H9 (cell line): ENCODE measurements around the gene SYT2. TPM values are rescaled to one million over a fixed set of nuclear protein-coding genes. Genes with fewer than 3 reads are reported as not detected.

Experiments
- DNase-seq: peaks from one replicate; pipeline ENCODE4 v3.0.0-alpha.2; 2017
- H2AFZ ChIP-seq: one replicate; pipeline ENCODE4 v1.6.1; 2013; ENCODE audit warnings: mild to moderate bottlenecking, low read length, control low read depth, moderate library complexity
- H2AK5ac ChIP-seq: 2 replicates; pipeline ENCODE4 v1.6.1; 2013; ENCODE audit warnings: low read length, control low read depth, mixed read lengths; ENCODE audit not compliant: insufficient read length
- H2BK120ac ChIP-seq: one replicate; pipeline ENCODE4 v1.6.1; 2013; ENCODE audit warnings: low read depth, mild to moderate bottlenecking, low read length, control low read depth, inconsistent platforms; ENCODE audit not compliant: poor library complexity, severe bottlenecking
- H2BK12ac ChIP-seq: 2 replicates; pipeline ENCODE4 v1.6.1; 2013; ENCODE audit warnings: low read length, control low read depth, mixed read lengths, low read depth; ENCODE audit not compliant: insufficient read length
- H2BK15ac ChIP-seq: 2 replicates; pipeline ENCODE4 v1.6.1; 2013; ENCODE audit warnings: low read depth, low read length, control low read depth
- H2BK20ac ChIP-seq: one replicate; pipeline ENCODE4 v1.6.1; 2013; ENCODE audit warnings: low read depth, mild to moderate bottlenecking, low read length, control low read depth, inconsistent platforms; ENCODE audit not compliant: poor library complexity, severe bottlenecking
- H2BK5ac ChIP-seq: 2 replicates; pipeline ENCODE4 v1.6.1; 2013; ENCODE audit warnings: low read length, control low read depth, mixed read lengths; ENCODE audit not compliant: insufficient read length
- H3K14ac ChIP-seq: 2 replicates; pipeline ENCODE4 v1.6.1; 2013; ENCODE audit warnings: low read length, control low read depth; ENCODE audit not compliant: insufficient read depth
- H3K18ac ChIP-seq: 2 replicates; pipeline ENCODE4 v1.6.1; 2013; ENCODE audit warnings: low read depth, mild to moderate bottlenecking, mixed read lengths, low read length, control low read depth; ENCODE audit not compliant: insufficient read length
- H3K23ac ChIP-seq: 2 replicates; pipeline ENCODE4 v1.6.1; 2013; ENCODE audit warnings: low read length, control low read depth, mixed read lengths, low read depth; ENCODE audit not compliant: insufficient read length
- H3K23me2 ChIP-seq: 2 replicates; pipeline ENCODE4 v1.6.1; 2013; ENCODE audit warnings: low read depth, mild to moderate bottlenecking, mixed read lengths, low read length, control low read depth; ENCODE audit not compliant: insufficient read length, poor library complexity, severe bottlenecking
- H3K27ac ChIP-seq: 2 replicates; pipeline ENCODE4 v1.5.1; 2013; ENCODE audit warnings: low read length, control low read depth, mixed read lengths, low read depth; ENCODE audit not compliant: insufficient read length
- H3K27me3 ChIP-seq: 2 replicates; pipeline ENCODE4 v1.6.1; 2013; ENCODE audit warnings: low read length, control low read depth, inconsistent platforms; ENCODE audit not compliant: insufficient read depth
- H3K4ac ChIP-seq: 2 replicates; pipeline ENCODE4 v1.6.1; 2013; ENCODE audit warnings: low read depth, mild to moderate bottlenecking, control low read depth, inconsistent platforms, low read length, moderate library complexity
- H3K4me1 ChIP-seq: 2 replicates; pipeline ENCODE4 v1.6.1; 2013; ENCODE audit warnings: low read length, control low read depth, inconsistent platforms; ENCODE audit not compliant: insufficient read depth
- H3K4me2 ChIP-seq: 2 replicates; pipeline ENCODE4 v1.6.1; 2013; ENCODE audit warnings: low read length, control low read depth, mixed read lengths; ENCODE audit not compliant: insufficient read length, insufficient read depth
- H3K56ac ChIP-seq: 2 replicates; pipeline ENCODE4 v1.6.1; 2013; ENCODE audit warnings: low read depth, mild to moderate bottlenecking, mixed read lengths, low read length, control low read depth; ENCODE audit not compliant: insufficient read length
- H3K79me1 ChIP-seq: 2 replicates; pipeline ENCODE4 v1.6.1; 2013; ENCODE audit warnings: low read depth, mild to moderate bottlenecking, moderate library complexity, low read length, control low read depth, inconsistent platforms; ENCODE audit not compliant: insufficient read depth, poor library complexity, severe bottlenecking
- H3K79me2 ChIP-seq: 2 replicates; pipeline ENCODE4 v1.6.1; 2013; ENCODE audit warnings: low read length, control low read depth, inconsistent platforms; ENCODE audit not compliant: insufficient read depth
- H3K9ac ChIP-seq: 2 replicates; pipeline ENCODE4 v1.6.1; 2013; ENCODE audit warnings: low read length, control low read depth, mixed read lengths; ENCODE audit not compliant: insufficient read length; ENCODE audit errors: extremely low read depth
- H3K9me3 ChIP-seq: one replicate; pipeline ENCODE4 v1.6.1; 2013; ENCODE audit warnings: low read depth, low read length, inconsistent platforms; ENCODE audit not compliant: control insufficient read depth
- H3T11ph ChIP-seq: one replicate; pipeline ENCODE4 v1.6.1; 2013; ENCODE audit warnings: mild to moderate bottlenecking, low read length, control low read depth, inconsistent platforms
- H4K20me1 ChIP-seq: one replicate; pipeline ENCODE4 v1.6.1; 2013; ENCODE audit not compliant: control insufficient read depth, insufficient read length, insufficient read depth
- H4K5ac ChIP-seq: 2 replicates; pipeline ENCODE4 v1.6.1; 2013; ENCODE audit warnings: low read depth, mild to moderate bottlenecking, mixed read lengths, low read length, control low read depth; ENCODE audit not compliant: insufficient read length
- H4K8ac ChIP-seq: replicated peaks from 2 replicates; pipeline ENCODE4 v1.6.1; 2013; ENCODE audit warnings: low read length, control low read depth, mixed read lengths, low read depth; ENCODE audit not compliant: insufficient read length
- H4K91ac ChIP-seq: 2 replicates; pipeline ENCODE4 v1.6.1; 2013; ENCODE audit warnings: low read depth, mild to moderate bottlenecking, moderate library complexity, mixed read lengths, low read length, control low read depth; ENCODE audit not compliant: insufficient read length
- H3K27ac Mint-ChIP-seq, 3 experiments: 2 replicates in 2 of 3; 3 replicates in 1 of 3; pipeline ENCODE4 v1.8.0; 2020 to 2021; ENCODE audit warnings: mixed read lengths in 3 of 3, mild to moderate bottlenecking in 1 of 3, moderate library complexity in 1 of 3
- H3K27me3 Mint-ChIP-seq: 2 replicates; pipeline ENCODE4 v1.8.0; 2021; ENCODE audit warnings: low read depth, mild to moderate bottlenecking, moderate library complexity, mixed read lengths
- H3K36me3 Mint-ChIP-seq, 3 experiments: 2 replicates in 2 of 3; 3 replicates in 1 of 3; pipeline ENCODE4 v1.8.0; 2020 to 2021; ENCODE audit warnings: low read depth in 3 of 3, mixed read lengths in 3 of 3; ENCODE audit not compliant: insufficient read depth in 1 of 3
- H3K4me1 Mint-ChIP-seq, 2 experiments: 2 replicates each; pipeline ENCODE4 v1.8.0; 2020; ENCODE audit warnings: mixed read lengths in 2 of 2
- H3K4me3 Mint-ChIP-seq, 2 experiments: 2 replicates in 1 of 2; 3 replicates in 1 of 2; pipeline ENCODE4 v1.8.0; 2020 to 2021; ENCODE audit warnings: mild to moderate bottlenecking in 2 of 2, mixed read lengths in 2 of 2, moderate library complexity in 1 of 2
- H3K9me3 Mint-ChIP-seq, 2 experiments: 2 replicates in 1 of 2; 3 replicates in 1 of 2; pipeline ENCODE4 v1.8.0; 2020; ENCODE audit warnings: mild to moderate bottlenecking in 2 of 2, mixed read lengths in 2 of 2, moderate library complexity in 1 of 2
- CTCF ChIP-seq: fragments of 200-600 bp; sonication (generic); conservative IDR thresholded peaks from 3 replicates; pipeline ENCODE4 v1.8.0; 2021; ENCODE audit warnings: antibody characterized with exemption, mild to moderate bottlenecking
- WGBS: extraction: QIAGEN DNeasy Blood & Tissue Kit; methylation state at CpG from one replicate; pipeline ENCODE4 v1.1.7; 2013; ENCODE audit warnings: missing lambda C conversion rate, low lambda C conversion rate, mixed read lengths; ENCODE audit not compliant: insufficient read length; ENCODE audit errors: extremely low coverage; 5-methylcytosine and 5-hydroxymethylcytosine counted together
- total RNA-seq: library from RNA; stranded (reverse); gene quantifications from 2 replicates; pipeline ENCODE4 v1.2.1, GENCODE V29; 2021

The SYT2 gene
- total RNA-seq, 1 experiment from 2014 or later, result 3.3 TPM

DNA sequence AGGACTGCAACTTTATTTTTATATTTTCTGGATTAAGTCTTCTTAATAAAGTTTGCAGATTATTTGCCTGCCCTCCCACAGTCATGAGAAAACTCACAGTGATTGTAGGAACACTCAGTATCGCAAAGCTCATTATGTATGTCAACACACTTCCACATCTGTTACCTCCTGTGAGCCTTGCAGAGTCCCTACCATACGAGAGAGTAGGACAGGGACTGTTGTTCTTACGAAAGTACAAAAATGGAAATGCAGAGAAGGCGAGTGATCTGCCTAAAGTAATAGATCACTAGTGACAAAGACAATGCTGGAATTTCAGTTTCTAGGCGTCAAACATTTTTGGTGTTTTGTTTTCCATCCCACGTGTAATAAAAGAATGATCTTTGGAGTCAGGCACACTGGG is 131.7 kb downstream of the SYT2 start:
- no peak overlapping the region for H3K56ac ChIP-seq
- no peak overlapping the region for H2BK5ac ChIP-seq
- no peak overlapping the region for H3K18ac ChIP-seq
- H3K9ac ChIP-seq, result no peak overlapping the region
- H2AFZ ChIP-seq, result no peak overlapping the region
- Mint-ChIP-seq H3K4me1 (peaks cover 45 to 48% of the 10 kb centered on the region in 2 experiments), H3K27ac (peak overlapping the region; percentile 72 to 87 (median 83); a peak in 6 of 7 replicates), H3K9me3 (no peaks in the 10 kb centered on the region), H3K36me3 (no peaks in the 10 kb centered on the region; a peak in 1 of 7 replicates), H3K4me3 (no peak overlapping the region), H3K27me3 (no peaks in the 10 kb centered on the region)
- H4K8ac ChIP-seq, result no peak overlapping the region
- no peaks in the 10 kb centered on the region for H4K20me1 ChIP-seq
- H3K79me2 ChIP-seq, result no peaks in the 10 kb centered on the region
- no CpG with 5 or more reads among the region's 6 CpGs for WGBS
- H3T11ph ChIP-seq, result no peak overlapping the region
- no peak overlapping the region for H4K91ac ChIP-seq
- no peak overlapping the region for H3K4me2 ChIP-seq
- H3K27me3 ChIP-seq, result no peaks in the 10 kb centered on the region
- H3K14ac ChIP-seq, result no peak overlapping the region
- H3K27ac ChIP-seq, result no peak overlapping the region
- no peaks in the 10 kb centered on the region for H3K23me2 ChIP-seq
- no peak overlapping the region for H2BK12ac ChIP-seq
- H2BK15ac ChIP-seq, result no peak overlapping the region
- H3K23ac ChIP-seq, result no peak overlapping the region
- H2BK20ac ChIP-seq, result no peak overlapping the region
- no peaks in the 10 kb centered on the region for H3K79me1 ChIP-seq
- H3K9me3 ChIP-seq, result no peaks in the 10 kb centered on the region
- no peak for TF ChIP-seq CTCF
- no peak overlapping the region for H4K5ac ChIP-seq
- no peak for DNase-seq
- no peak overlapping the region for H2AK5ac ChIP-seq
- H3K4me1 ChIP-seq, result peaks cover 3% of the 10 kb centered on the region; the same call in 1 of the 2 replicates
- no peak overlapping the region for H2BK120ac ChIP-seq
- H3K4ac ChIP-seq, result no peak overlapping the region
